Measurements from ENCODE around the gene PLA2G4F. TPM values are rescaled to one million over a fixed set of nuclear protein-coding genes. Genes with fewer than 3 reads are reported as not detected.

PLA2G4F gene
- total RNA-seq, 1 experiment from 2014 or later: 1.9 TPM

DNA sequence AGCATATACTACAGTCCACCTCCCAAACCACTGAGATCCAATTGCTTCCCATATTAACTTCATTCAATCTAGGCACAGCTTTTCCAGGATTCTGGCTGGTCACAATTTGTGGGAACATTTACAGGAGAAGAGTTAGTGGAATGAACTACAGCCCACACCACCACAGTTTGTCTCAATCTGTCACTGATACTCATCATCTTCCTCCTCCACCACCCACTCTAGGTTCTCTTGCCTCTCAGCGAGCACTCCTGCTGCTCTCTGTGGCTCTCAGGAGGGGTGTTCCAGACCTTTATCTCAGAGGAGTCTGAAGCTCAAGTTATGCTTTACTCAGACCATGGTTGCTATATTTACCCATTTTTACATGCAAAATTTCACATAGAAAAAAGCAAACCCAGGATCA is 36.2 kb downstream of the PLA2G4F start:
- Histone ChIP-seq H3K9me2 (ENCODE audit: insufficient read depth) (no peaks in the 10 kb centered on the region), H3K36me3 (ENCODE audit: low read depth) (no peaks in the 10 kb centered on the region), H3K9me3 (ENCODE audit: insufficient read depth, low read depth) (no peaks in the 10 kb centered on the region), H3K4me2 (no peak overlapping the region), H3K4me1 (replicated peaks; ENCODE audit: insufficient read depth) (no peaks in the 10 kb centered on the region), H3F3A (ENCODE audit: insufficient read depth, low read depth) (no peaks in the 10 kb centered on the region), H3K27me3 (ENCODE audit: insufficient read depth, low read depth) (no peaks in the 10 kb centered on the region), H4K20me1 (ENCODE audit: insufficient read depth) (no peaks in the 10 kb centered on the region), H3K27ac (no peak overlapping the region), H3K79me2 (ENCODE audit: low read depth) (no peaks in the 10 kb centered on the region), H2AFZ (no peak overlapping the region), H3K4me3 (no peak overlapping the region)
- DNase-seq: no peak
- BruUV-seq (replicated peaks): no TSS peak
- ChIA-PET POLR2A (ENCODE audit: unreplicated experiment) (no interaction called here), CTCF (no interaction called here)
- intact Hi-C loops (cut with micrococcal nuclease; ENCODE audit: unreplicated experiment): no loop called here
- TF ChIP-seq, protein P1, sequence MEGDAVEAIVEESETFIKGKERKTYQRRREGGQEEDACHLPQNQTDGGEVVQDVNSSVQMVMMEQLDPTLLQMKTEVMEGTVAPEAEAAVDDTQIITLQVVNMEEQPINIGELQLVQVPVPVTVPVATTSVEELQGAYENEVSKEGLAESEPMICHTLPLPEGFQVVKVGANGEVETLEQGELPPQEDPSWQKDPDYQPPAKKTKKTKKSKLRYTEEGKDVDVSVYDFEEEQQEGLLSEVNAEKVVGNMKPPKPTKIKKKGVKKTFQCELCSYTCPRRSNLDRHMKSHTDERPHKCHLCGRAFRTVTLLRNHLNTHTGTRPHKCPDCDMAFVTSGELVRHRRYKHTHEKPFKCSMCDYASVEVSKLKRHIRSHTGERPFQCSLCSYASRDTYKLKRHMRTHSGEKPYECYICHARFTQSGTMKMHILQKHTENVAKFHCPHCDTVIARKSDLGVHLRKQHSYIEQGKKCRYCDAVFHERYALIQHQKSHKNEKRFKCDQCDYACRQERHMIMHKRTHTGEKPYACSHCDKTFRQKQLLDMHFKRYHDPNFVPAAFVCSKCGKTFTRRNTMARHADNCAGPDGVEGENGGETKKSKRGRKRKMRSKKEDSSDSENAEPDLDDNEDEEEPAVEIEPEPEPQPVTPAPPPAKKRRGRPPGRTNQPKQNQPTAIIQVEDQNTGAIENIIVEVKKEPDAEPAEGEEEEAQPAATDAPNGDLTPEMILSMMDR (conservative IDR thresholded peaks at IDR 0.05): no peak
- TF ChIP-seq EZH2 (IDR thresholded peaks at IDR 0.05; ENCODE audit: low read depth): no peak

DNA sequence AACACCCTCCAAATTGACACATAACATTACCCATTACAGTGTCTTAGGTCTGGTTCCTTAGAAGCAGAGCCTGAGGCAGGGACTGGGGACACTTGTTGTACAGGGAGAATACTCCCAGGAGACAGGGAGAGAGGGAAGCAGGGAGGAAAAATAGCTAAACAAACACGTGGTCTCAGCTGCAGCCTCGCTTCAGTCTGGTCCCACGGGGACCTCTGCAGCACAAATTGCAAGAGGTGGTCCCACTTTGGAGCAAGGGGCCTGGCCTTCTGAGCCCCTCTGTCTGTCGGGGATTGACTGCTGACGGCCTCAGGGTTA is 37.0 kb downstream of the PLA2G4F start:
- Histone ChIP-seq H3K9me3 (ENCODE audit: insufficient read depth, low read depth) (no peaks in the 10 kb centered on the region), H3K4me3 (no peak overlapping the region), H3K9me2 (ENCODE audit: insufficient read depth) (no peaks in the 10 kb centered on the region), H4K20me1 (ENCODE audit: insufficient read depth) (no peaks in the 10 kb centered on the region), H3K4me1 (replicated peaks; ENCODE audit: insufficient read depth) (no peaks in the 10 kb centered on the region), H3K36me3 (ENCODE audit: low read depth) (no peaks in the 10 kb centered on the region), H3K79me2 (ENCODE audit: low read depth) (no peaks in the 10 kb centered on the region), H3K27ac (no peak overlapping the region), H2AFZ (no peak overlapping the region), H3F3A (ENCODE audit: insufficient read depth, low read depth) (no peaks in the 10 kb centered on the region), H3K4me2 (no peak overlapping the region), H3K27me3 (ENCODE audit: insufficient read depth, low read depth) (no peaks in the 10 kb centered on the region)
- CTCF ChIA-PET: interaction anchor here (1.0 to 1.7 kb wide), 2 partner anchors 20 to 35 kb away, joined by 3 to 8 read pairs; no protein-coding TSS in a partner anchor
- POLR2A ChIA-PET (ENCODE audit: unreplicated experiment): no interaction called here
- TF ChIP-seq EZH2 (IDR thresholded peaks at IDR 0.05; ENCODE audit: low read depth): no peak
- TF ChIP-seq, protein P1 (conservative IDR thresholded peaks at IDR 0.05): no peak
- intact Hi-C loops (cut with micrococcal nuclease; ENCODE audit: unreplicated experiment): no loop called here
- no TSS peak for BruUV-seq (replicated peaks)
- DNase-seq: no peak

DNA sequence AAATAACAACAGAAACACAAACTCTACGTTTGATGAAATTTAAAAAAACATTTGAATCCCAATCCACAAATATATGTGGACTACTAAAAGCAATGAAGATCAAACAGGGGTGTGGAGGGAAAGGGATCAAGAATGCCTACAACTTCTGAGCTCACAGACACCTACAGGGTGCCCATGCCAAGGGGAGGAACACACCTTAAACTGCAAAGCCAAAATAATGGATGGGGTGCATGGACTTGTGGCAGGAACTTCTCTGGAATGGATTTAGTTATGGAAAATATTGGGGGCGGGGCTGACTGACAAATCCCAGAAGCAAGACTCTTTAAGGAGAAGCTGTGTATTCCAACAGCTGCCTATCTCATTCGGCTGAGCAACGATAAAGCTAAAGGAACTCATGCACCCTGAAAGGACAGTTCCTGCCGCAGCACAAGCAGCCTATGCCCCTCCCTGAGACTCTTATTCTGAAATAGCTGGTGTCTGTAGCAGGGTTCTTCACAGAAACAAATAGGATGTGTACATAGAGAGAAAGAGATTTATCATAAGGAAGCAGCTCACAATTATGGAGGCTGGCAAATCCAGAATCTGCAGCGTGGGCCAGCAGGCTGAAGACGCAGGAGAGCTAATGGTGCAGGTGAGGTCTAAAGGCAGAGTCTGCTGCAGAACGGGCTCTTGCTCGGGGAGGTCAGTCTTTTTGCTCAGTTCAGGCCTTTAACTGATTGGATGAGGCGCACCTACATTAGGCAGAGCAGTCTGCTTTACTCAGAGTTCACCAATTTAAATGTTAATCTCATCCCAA is 37.6 kb downstream of the PLA2G4F start:
- no peak for DNase-seq
- CTCF ChIA-PET: interaction anchor here (1.0 to 1.7 kb wide), 2 partner anchors 20 to 34 kb away, joined by 3 to 8 read pairs; no protein-coding TSS in a partner anchor
- Histone ChIP-seq H3K27me3 (ENCODE audit: insufficient read depth, low read depth) (no peaks in the 10 kb centered on the region), H4K20me1 (ENCODE audit: insufficient read depth) (no peaks in the 10 kb centered on the region), H3K79me2 (ENCODE audit: low read depth) (no peaks in the 10 kb centered on the region), H2AFZ (no peak overlapping the region), H3K4me1 (replicated peaks; ENCODE audit: insufficient read depth) (no peaks in the 10 kb centered on the region), H3K36me3 (ENCODE audit: low read depth) (no peaks in the 10 kb centered on the region), H3K4me2 (no peak overlapping the region), H3F3A (ENCODE audit: insufficient read depth, low read depth) (no peaks in the 10 kb centered on the region), H3K4me3 (no peak overlapping the region), H3K27ac (no peak overlapping the region), H3K9me3 (ENCODE audit: insufficient read depth, low read depth) (no peaks in the 10 kb centered on the region), H3K9me2 (ENCODE audit: insufficient read depth) (no peaks in the 10 kb centered on the region)
- intact Hi-C loops (cut with micrococcal nuclease; ENCODE audit: unreplicated experiment): no loop called here
- TF ChIP-seq, protein P1 (conservative IDR thresholded peaks at IDR 0.05): no peak
- no peak for TF ChIP-seq EZH2 (IDR thresholded peaks at IDR 0.05; ENCODE audit: low read depth)
- POLR2A ChIA-PET (ENCODE audit: unreplicated experiment): interaction anchor here (0.8 kb wide), 1 partner anchor 124 kb away, joined by 12 read pairs; no protein-coding TSS in a partner anchor
- no TSS peak for BruUV-seq (replicated peaks)

All from PC-9 (cell line).